Urinary bladder (tissue), 4 donors: ENCODE data around the gene FSTL4. TPM values are rescaled to one million over a fixed set of nuclear protein-coding genes. Genes with fewer than 3 reads are reported as not detected.

Source experiments
- DNase-seq: peaks from one replicate; pipeline ENCODE4 v3.0.0-alpha.2; 2015; ENCODE audit errors: extremely low spot score
- H3K27ac ChIP-seq: one replicate; pipeline ENCODE4 v1.5.1; 2013; ENCODE audit warnings: low read depth, mild to moderate bottlenecking, moderate library complexity
- H3K36me3 ChIP-seq: one replicate; pipeline ENCODE4 v1.6.1; 2013; ENCODE audit warnings: mild to moderate bottlenecking, moderate library complexity; ENCODE audit not compliant: insufficient read depth
- H3K4me1 ChIP-seq: one replicate; pipeline ENCODE4 v1.6.1; 2013; ENCODE audit warnings: mild to moderate bottlenecking, moderate library complexity; ENCODE audit not compliant: insufficient read depth
- H3K4me3 ChIP-seq: one replicate; pipeline ENCODE4 v1.5.1; 2013; ENCODE audit warnings: low read depth, low read length
- WGBS: extraction: QIAGEN DNeasy Blood & Tissue Kit; methylation state at CpG from one replicate; pipeline ENCODE4 v1.1.7; 2013; 5-methylcytosine and 5-hydroxymethylcytosine counted together
- polyA plus RNA-seq: library from polyadenylated mRNA; stranded (reverse); fragments of 200-250 nt; gene quantifications from one replicate; pipeline ENCODE4 v1.2.3, GENCODE V29; 2013
- total RNA-seq: library from RNA; depleted of rRNA; stranded (reverse); fragments of >200 nt; gene quantifications from one replicate; pipeline ENCODE4 v1.2.3, GENCODE V29; 2014
- donor health status: healthy with polysubstance abuse.
- donor health status: healthy.

The FSTL4 gene
- total and polyA plus RNA-seq, 2 donors = 4.0 to 7.5 TPM

DNA sequence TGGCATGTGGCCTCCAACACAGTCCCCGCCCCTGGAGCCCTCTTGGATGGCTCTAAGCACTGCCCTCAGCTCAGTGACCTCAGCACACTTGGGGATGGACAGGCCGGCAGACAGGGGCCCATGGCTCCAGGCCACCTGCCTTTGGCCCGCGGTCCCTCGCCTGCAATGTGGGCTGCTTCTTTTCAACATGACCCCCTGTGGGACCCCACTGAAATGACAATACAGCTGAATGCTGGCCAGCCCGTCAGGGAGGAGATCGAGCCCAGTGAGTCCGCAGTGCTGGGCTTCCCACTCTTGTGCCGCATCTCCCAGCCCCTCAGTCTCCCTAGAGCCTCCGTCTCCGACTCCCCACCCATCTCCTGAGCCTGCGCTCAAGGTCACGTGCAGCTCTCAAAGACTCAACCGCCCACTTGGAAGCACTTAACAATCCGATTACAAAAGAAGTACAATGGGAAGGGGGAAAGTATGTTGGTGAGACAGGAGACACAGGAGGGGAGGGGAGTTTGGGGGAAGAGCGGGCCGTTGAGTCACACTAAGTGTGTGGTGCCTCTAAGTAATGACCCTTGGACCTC lies 321.6 kb downstream of the FSTL4 start:
- no peak for DNase-seq
- WGBS = 88% methylated on average over 17 of the region's 17 CpGs

DNA sequence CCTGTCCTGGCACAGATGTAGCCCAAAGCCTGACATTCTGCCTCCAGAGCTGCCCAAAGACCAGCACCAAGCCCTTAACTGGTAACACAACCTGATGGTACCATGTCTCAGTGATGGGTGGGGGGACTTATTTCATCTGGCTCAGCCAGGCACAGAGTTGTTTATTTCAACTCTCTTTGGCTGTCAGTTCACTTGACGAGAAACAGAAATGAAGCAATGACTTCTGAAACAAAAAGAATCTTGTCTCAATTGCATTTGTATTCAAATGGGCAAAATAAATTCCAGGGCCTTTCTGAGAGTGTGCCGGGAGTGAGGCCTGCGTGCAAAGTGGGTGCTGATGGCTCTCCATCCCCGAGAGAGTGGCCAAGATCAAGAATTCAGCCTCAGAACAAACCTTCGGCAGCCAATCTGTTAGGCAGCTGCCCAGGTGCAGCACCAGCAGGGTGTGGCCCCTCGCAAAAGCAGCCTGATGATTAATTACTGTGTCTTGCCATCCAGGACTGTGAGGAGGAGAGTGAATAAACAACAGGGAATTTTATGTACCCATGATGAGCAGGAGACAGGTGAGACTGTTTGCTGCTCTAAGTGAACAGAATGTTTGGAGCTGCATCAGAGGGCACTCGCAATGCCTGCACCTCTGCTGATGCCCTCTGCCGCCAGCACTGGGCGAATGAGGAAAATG lies 322.5 kb downstream of the FSTL4 start:
- H3K4me3 ChIP-seq = no peak overlapping the region
- DNase-seq = no peak
- H3K36me3 ChIP-seq = no peaks in the 10 kb centered on the region
- H3K27ac ChIP-seq = no peak overlapping the region
- H3K4me1 ChIP-seq = no peaks in the 10 kb centered on the region
- WGBS = 78% methylated on average over 9 of the region's 9 CpGs

More for the DNA sequence above, 321.6 kb downstream of the FSTL4 start:
- H3K4me3 ChIP-seq = no peak overlapping the region
- H3K27ac ChIP-seq = no peak overlapping the region
- no peaks in the 10 kb centered on the region for H3K36me3 ChIP-seq
- no peaks in the 10 kb centered on the region for H3K4me1 ChIP-seq

DNA sequence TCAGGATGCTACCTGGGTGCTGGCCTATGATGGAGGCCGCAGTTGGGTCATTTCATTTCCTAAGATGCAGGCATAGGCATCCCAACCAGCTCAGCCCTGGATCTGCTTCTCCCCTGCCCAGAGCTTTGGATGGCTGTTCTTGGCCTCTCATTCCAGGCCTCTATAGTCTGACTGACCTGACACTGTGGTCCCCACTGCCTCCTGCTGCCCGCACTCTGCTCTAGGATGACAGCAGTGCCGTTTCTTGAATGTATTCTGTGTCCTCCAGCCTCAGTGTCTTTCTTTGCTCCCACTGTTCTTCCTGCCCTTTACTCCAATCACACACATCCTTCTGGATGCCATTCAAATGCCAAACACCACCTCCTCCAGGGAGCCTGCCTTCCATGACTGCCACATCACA lies 324.8 kb downstream of the FSTL4 start:
- DNase-seq = no peak
- H3K4me1 ChIP-seq = no peaks in the 10 kb centered on the region
- no peak overlapping the region for H3K4me3 ChIP-seq
- 93% methylated on average over 3 of the region's 3 CpGs for whole genome bisulfite sequencing
- no peak overlapping the region for H3K27ac ChIP-seq
- H3K36me3 ChIP-seq = no peaks in the 10 kb centered on the region

DNA sequence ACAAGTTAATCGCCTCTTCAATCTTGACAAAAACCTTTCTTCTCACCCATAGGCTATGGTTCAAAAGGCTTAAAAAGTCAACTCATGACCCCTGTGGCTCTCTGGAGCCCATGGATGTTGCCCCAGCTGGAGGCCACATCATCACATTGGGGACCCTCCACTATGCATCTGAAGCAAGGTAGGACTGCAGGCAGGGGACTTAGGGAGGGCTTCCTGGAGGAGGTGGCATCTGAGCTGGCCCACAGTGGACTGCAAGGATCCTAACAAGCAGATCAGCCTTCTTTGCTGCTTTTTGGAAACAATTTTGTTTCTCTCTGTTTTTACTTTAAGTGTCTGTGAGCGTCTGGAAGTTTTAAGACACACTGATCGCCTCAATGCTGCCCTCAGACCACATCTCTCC lies 325.9 kb downstream of the FSTL4 start:
- Histone ChIP-seq H3K27ac (no peak overlapping the region), H3K4me1 (no peaks in the 10 kb centered on the region), H3K36me3 (no peaks in the 10 kb centered on the region), H3K4me3 (no peak overlapping the region)
- 95% methylated on average over 3 of the region's 3 CpGs for WGBS
- no peak for DNase-seq

DNA sequence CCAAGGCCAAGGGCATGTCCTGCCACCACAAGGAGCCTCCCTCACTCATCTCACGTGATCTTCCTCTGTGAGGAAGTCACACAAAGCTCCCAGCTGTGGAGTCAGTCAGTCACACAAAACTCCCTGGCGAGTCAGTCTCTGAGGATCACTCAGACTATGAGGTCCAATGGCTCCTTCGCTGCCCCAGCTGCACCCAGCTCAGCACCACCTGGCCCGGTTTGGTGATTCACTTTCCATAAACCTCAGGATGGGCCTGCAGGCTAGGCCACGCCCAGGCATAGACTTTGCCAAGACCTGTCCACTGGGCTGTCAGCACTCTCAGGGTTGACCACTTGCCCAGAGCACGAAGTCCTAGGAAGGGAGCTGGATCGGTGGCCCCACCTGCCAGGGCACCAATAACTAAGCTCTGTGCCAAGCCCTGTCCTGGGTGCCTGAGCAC lies 326.7 kb downstream of the FSTL4 start:
- Histone ChIP-seq H3K4me1 (no peaks in the 10 kb centered on the region), H3K36me3 (no peaks in the 10 kb centered on the region), H3K27ac (no peak overlapping the region), H3K4me3 (no peak overlapping the region)
- no peak for DNase-seq
- WGBS = 44% methylated on average over 7 of the region's 7 CpGs

DNA sequence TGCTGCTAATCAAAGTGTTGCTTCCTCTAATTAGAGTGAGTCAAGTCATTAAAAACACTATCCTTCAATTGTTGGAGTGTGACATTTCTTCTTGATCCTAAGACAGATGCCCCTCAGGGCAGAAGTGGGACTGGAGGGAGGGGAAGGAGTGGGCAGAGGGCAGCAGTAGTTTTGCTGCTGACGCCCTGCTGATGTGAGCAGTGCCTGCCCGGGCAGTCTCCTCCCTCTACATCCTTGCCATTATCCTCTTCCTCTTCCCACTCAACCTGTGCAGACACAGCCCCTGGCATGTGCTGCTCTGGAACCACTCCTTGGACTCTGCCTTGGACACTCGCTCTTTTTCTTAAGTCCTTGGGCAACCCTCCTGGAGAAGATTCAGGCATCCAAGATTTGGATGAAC lies 328.0 kb downstream of the FSTL4 start:
- H3K4me1 ChIP-seq = no peaks in the 10 kb centered on the region
- WGBS = 72% methylated on average over 3 of the region's 3 CpGs
- DNase-seq = no peak

DNA sequence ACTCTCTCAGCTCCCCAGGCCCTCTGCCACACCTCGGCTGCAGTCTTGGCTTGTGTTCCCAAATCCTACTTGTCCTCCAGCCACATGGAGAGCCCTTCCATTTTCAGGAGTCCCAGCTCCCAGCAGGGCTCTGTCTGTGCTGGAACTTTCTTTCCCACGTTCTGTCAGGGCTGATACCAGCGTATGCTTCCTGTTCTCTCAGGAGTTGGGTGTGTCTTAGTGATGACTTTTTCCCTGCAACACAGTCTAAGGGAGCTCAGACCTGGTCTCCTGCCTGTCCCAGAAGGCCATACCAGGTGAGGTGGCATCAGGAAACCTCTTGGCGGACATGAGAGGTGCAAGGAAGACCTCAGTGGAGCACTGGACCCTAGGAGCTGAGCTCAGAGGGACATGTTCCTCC lies 334.0 kb downstream of the FSTL4 start:
- Histone ChIP-seq H3K4me1 (no peaks in the 10 kb centered on the region), H3K4me3 (no peak overlapping the region), H3K36me3 (no peaks in the 10 kb centered on the region), H3K27ac (no peak overlapping the region)
- DNase-seq = no peak
- 78% methylated on average over 4 of the region's 4 CpGs for WGBS

More for the DNA sequence above, 328.0 kb downstream of the FSTL4 start:
- Histone ChIP-seq H3K4me3 (no peak overlapping the region), H3K36me3 (no peaks in the 10 kb centered on the region), H3K27ac (no peak overlapping the region)

DNA sequence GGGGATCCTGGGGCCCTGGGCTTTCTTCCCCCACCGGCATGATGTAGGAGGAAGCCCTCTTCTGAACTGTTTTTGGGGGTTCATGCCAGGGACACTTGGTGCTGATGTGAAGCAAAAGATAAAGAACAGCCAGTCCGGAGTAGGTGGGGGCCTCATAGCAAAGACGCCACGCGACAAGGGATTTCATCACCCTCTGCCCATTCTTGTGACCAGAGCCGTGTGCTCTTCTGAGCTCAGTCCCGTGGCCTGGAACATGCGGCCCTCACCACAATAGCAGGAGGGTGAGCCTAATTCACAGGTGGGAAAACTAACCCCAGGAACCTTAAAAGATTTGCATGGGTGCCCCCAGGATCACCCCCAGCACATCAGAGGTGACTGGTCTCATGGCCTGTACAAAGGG lies 334.6 kb downstream of the FSTL4 start:
- H3K36me3 ChIP-seq = no peaks in the 10 kb centered on the region
- H3K4me3 ChIP-seq = no peak overlapping the region
- DNase-seq = no peak
- H3K27ac ChIP-seq = no peak overlapping the region
- WGBS = 89% methylated on average over 8 of the region's 8 CpGs
- H3K4me1 ChIP-seq = no peaks in the 10 kb centered on the region

DNA sequence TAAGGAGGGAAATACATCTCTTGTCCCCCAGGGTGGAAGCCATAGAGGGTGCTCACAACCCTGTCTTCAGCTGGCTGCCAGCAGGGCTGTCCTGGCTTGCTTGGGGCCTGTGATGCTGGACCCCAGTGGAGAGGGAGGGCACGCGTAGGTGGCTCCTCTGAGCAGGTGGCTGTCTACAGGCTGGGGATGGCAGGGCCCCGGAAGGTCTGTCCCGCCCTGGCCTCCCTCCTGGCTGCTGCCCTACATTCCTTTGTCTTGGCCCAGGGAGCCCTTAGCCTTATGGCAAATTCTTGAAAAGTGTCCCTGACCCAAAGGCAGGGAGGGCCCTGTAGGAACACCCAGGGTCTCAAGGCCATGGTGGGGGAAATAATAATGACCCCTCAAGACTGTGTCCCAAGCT lies 336.2 kb downstream of the FSTL4 start:
- Histone ChIP-seq H3K4me3 (no peak overlapping the region), H3K36me3 (no peaks in the 10 kb centered on the region), H3K4me1 (no peaks in the 10 kb centered on the region), H3K27ac (no peak overlapping the region)
- no peak for DNase-seq
- 91% methylated on average over 4 of the region's 4 CpGs for WGBS

DNA sequence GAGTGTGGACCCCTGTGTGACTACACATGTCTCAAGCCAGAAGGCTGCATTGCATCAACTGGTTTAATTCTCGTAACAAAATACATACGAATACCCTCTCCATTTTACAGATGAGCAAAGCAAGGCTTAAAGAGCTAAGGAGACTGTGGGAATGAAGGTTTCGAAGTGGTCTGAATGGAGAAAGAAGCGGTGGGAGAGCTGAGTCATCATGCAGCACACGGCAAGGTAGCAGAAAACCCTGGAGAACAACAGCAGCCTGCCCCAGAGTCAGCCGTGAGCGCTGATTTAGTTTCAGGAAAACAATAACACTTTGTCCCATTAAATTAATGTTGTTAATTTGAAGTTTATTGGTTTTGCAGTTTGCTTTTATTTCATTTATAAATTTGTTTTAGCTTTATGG lies 336.7 kb downstream of the FSTL4 start:
- 97% methylated on average over 7 of the region's 7 CpGs for WGBS
- no peak for DNase-seq
- Histone ChIP-seq H3K27ac (no peak overlapping the region), H3K36me3 (no peaks in the 10 kb centered on the region), H3K4me1 (no peaks in the 10 kb centered on the region), H3K4me3 (no peak overlapping the region)

DNA sequence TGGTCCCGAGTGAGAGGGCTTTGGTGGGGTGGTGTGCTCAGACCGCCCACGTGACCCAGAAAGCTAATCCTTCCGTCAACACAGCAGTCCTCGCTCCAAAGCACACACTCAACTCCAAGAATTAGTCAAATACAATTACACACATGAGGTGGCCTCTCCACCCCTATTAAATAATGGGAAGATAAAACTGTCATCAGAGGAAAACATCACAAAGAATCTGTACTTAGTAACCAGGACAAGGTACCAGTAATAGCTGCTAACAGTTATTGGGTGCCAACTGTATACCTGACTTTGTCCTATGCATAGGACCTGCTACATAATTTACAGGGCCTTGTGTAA lies 337.8 kb downstream of the FSTL4 start:
- H3K4me1 ChIP-seq = no peaks in the 10 kb centered on the region
- H3K27ac ChIP-seq = no peak overlapping the region
- H3K4me3 ChIP-seq = no peak overlapping the region
- WGBS = 31% methylated on average over 5 of the region's 5 CpGs
- no peak for DNase-seq
- no peaks in the 10 kb centered on the region for H3K36me3 ChIP-seq

DNA sequence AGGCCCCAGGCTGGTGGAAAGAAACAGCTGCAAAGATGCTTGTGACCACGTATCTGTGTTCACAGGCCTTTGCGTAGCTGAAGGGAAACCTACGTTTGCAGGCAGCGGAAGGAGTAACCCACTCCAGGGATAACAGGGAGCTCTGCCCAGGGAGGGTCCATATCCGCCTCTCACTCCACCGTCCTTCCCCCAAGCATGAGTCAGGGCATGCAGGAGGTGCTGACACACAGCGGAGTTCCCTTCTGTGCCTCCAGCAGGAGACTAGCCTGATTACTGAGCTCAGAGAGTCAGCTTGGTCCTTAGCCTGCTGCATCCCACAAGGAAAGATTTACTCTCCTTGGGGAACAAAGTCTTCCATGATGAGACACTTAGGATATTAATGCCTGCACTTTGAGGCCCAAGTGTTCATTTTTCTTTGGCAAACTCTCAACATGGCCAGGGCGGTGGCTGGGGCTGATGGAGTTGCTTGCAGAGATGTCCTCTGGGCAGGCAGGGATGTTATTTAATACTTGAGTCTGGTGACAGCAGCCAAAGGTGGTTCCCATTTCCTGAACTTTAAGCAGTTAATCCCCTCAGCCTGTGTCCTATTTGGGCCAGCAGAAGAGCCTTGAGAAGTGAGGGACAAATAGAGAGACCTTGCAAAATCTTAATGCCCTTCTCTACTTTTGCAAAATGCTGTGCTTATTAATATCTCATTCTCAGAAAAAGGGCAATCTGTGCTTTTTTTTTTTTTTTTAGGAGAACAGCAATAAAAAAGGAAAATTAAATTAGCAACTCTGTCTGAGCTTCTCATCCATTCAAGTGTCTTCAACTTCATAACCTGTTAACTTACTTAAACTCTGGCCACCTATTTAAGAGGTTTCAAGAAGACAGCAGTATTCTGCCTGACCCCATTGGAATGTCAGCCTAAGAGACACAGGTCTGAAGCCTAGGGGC lies 338.4 kb downstream of the FSTL4 start:
- Histone ChIP-seq H3K4me1 (no peaks in the 10 kb centered on the region), H3K4me3 (no peak overlapping the region), H3K36me3 (no peaks in the 10 kb centered on the region), H3K27ac (no peak overlapping the region)
- DNase-seq = no peak
- 62% methylated on average over 8 of the region's 8 CpGs for WGBS

DNA sequence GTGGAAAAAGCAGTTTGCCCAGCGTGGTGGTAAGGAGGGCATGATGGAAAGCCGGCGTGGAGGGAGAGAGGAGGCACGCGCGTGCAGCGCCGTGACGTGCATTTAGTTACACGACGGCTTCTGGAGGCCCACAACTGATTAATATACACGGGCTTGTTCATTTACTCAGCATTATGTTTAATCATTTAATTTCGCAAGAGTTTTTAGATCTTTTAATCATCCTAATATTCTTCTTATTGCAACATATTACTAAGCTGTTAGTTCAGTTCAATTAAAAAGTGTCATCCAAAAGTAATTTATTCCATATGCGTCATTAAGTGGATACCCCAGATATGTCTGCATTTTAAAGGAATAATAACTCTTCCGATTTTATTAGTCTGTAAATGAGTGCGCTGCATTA lies 340.0 kb downstream of the FSTL4 start:
- WGBS = 86% methylated on average over 16 of the region's 16 CpGs
- Histone ChIP-seq H3K36me3 (no peaks in the 10 kb centered on the region), H3K4me3 (no peak overlapping the region), H3K27ac (no peak overlapping the region), H3K4me1 (no peaks in the 10 kb centered on the region)
- no peak for DNase-seq

DNA sequence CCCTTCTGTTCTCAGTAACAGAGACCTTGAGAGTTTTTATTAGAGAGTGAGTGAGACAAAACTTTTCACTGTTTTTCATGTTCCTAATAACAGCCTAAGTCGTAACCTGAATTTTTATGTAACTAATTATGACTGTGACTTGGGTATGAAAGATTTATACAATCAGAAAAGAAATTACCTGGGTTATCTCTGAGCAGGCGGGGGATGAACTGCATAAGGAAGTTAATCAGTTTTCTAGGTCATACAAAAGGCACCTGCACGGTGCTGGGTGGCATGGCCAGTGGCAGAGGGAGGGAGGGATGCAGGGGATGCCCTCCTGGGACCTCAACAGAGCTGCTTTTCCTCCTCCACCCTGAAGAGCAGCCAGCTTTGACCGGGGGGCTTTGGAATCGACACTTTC lies 340.7 kb downstream of the FSTL4 start:
- H3K4me1 ChIP-seq = no peaks in the 10 kb centered on the region
- DNase-seq = no peak
- 79% methylated on average over 5 of the region's 5 CpGs for WGBS
- no peak overlapping the region for H3K27ac ChIP-seq
- no peaks in the 10 kb centered on the region for H3K36me3 ChIP-seq
- H3K4me3 ChIP-seq = no peak overlapping the region
